Stimulated activated CD4-positive, alpha-beta T cell treated with anti-CD3 and anti-CD28 coated beads, Interleukin-12 subunit alpha, Interleukin-12 subunit beta, amount 100 ng/mL, for 24 hours (primary cell): ENCODE measurements around the gene CEMIP.
A peak's percentile ranks its signal among the peaks of the same experiment; 100 is the strongest.
"Not testable (repeated sequence)": the region's sequence is repeated elsewhere in the genome, so short reads cannot be mapped to it uniquely, and the experiment has no call there.

Experiments
- DNase-seq, 2 experiments: peaks; one replicate each; pipeline ENCODE4 v3.0.0-alpha.2; 2020; ENCODE audit warnings: low read depth in 2 of 2

The CEMIP gene

DNA sequence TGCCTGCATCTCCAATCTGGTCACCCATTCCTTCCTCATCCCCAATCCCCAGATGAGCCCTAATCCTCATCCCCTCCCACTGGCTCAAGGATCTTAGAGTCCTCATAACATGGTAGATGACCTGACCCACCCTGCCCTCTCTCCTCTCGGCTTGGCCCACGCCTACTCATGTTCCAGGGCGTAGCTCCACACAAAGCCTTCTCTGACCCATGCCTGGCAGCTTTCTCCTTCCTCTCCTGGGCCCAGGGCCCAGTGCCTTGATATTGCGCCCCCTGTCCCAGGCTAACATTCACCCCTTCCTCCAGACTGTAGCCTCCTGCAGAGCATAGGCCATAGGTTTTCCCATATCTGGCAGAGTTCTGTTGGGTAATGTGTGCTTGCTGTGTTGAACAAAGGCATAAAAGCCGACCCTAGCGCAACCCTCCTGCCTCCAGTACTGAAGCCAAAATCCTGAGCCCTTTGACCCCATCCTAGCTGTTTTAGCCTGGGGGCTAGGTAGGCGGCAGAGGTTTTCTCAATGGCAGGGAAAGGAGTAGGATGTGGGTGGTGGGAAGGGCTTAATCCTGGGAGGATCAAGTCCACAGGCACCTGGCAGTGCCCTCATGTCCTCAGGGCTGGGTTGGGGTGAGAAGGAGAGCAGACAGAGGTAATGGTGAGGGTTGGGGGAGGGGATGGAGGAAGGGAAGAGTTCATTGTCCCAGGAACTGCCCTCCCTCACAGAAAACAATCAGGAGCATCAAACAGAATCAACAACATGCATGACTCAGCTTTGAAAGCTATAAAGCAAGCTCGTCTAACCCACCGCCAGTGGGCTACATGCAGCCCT is 175.0 kb downstream of the CEMIP start:
- DNase-seq, result no peak

DNA sequence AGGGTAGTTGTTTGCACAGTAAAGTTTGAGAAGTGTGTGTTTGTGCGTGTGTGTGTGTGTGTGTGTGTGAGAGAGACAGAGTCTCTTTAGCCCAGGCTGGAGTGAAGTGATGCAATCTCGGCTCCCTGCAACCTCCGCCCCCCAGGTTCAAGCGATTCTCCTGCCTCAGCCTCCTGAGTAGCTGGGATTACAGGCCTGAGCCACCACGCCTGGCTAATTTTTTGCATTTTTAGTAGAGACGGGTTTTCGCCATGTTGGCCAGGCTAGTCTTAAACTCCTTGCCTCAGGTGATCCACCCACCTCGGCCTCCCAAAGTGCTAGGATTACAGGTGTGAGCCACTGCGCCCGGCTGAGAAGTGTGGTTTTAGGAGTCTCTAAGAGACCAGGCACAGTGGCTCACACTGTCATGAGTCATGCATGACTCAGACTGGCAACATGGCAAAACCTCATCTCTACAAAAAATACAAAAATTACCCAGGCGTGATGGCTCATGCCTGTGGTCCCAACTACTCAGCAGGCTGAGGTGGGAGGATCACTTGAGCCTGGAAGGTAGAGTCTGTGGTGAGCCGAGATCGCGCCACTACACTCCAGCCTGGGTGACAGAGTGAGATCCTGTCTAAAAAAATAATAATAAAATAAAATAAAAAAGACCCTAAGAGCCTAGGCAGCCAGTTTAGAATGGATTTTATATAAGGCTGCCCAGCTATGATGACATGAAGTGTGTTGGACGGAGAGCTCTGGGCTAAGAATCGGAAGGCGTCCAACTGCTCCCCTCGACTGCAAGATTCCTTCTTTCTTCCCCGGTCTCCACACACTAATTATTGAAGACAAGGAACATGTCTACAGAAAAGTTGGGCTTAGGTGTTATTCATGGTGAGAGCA is 176.6 kb downstream of the CEMIP start:
- peak; percentile 33 to 52 for DNase-seq

DNA sequence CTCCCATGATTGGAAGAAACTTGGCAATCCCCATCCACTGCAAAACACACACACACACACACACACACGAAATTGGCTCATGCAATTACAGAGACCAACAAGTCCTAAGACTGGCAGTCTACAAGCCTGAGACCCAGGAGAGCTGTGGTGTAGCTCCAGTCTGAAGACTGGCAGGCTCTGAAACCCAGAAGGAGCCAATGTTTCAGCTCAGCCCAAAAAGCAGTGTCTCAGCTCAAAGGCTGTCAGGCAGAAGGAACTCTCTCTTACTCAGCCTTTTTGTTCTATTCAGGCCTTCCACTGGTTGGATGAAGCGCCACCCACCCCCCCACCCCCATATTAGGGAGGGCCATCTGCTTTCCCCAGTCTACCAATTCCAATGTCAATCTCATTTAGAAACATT is 178.4 kb downstream of the CEMIP start:
- DNase-seq, result no peak

DNA sequence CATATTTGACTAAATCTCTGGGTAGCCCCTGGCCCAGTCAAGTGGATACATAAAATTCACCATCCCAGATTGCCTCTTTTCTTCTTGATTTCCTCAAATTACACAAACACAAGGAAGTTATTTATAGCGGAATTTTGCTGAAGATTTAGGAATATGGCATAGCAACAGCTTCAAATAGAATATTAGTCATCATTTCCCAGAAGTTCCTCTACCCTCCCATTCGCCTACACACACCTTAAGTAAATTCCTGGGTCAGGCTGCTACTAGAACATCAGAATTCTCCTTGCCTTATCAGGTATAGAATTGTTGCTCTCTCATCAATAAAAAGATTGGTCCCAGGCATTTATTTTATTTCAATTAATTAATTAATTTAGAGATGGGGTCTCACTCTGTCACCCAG is 178.8 kb downstream of the CEMIP start:
- DNase-seq, result no peak

DNA sequence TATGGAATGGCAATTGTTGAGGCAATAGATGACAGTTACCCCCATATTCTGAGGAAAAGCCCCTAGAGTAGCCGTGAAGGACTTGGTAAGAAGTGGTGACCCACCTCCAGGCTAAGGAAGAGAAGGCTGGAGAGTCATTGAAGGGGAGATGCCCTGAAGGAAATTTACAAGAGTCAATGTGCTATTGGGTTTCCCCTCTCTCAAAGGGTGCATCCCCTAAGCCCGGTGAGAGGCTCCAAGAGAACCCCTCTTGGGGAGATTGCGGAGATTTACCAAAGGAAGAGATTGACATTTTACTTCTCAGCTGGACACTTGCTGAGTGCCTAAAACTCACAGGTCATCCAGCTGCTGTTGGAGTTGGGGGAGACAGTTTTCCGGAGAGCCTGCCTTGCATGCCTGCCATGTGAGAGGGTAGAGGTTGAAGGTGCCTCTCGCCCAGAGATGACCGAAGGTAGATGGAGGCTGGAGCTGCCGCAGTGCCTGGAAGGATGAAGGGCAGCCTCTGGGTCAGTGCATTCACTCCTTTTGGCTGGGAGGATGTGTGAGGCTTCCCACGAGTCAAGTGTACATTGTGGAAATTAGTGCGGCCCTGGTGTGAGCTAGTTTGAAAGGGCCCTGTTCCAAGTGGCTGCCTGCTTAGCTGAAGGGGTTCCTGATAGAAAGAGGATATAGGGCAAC is 179.8 kb downstream of the CEMIP start:
- DNase-seq, result no peak

DNA sequence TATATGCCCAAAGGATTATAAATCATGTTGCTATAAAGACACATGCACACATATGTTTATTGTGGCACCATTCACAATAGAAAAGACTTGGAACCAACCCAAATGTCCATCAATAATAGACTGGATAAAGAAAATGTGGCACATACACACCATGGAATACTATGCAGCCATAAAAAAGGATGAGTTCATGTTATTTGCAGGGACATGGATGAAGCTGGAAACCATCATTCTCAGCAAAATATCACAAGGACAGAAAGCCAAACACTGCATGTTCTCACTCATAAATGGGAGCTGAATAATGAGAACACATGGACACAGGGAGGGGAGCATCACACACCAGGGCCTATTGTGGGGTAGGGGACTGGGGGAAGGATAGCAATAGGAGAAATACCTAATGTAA is 186.3 kb downstream of the CEMIP start:
- not testable (repeated sequence) for DNase-seq

- no peak for DNase-seq
These were observed 187.4 kb downstream of the CEMIP start for GRCh38 chr15:80966431-80967197.

GRCh38 chr15:80967451-80967850 is 188.3 kb downstream of the CEMIP start:
- no peak for DNase-seq

- DNase-seq, result no peak
These were observed 188.9 kb downstream of the CEMIP start for GRCh38 chr15:80967991-80968510.

DNA sequence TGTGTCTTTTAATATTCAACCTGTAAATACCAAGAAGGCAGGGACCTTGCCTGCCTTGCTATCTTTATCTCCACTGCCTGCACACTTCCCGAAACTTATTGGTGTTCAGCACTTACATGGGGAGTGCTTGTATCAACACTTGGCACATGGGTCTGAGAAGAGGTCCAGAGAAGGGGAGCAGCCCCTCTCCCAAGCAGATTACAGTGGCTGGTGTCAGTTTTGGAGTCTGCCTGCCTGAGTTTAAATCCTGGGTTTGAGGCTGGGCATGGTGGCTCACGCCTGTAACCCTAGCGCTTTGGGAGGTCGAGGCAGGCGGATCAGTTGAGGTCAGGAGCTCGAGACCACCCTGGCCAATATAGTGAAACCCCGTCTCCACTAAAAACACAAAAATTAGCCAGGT is 190.1 kb downstream of the CEMIP start:
- no peak for DNase-seq

DNA sequence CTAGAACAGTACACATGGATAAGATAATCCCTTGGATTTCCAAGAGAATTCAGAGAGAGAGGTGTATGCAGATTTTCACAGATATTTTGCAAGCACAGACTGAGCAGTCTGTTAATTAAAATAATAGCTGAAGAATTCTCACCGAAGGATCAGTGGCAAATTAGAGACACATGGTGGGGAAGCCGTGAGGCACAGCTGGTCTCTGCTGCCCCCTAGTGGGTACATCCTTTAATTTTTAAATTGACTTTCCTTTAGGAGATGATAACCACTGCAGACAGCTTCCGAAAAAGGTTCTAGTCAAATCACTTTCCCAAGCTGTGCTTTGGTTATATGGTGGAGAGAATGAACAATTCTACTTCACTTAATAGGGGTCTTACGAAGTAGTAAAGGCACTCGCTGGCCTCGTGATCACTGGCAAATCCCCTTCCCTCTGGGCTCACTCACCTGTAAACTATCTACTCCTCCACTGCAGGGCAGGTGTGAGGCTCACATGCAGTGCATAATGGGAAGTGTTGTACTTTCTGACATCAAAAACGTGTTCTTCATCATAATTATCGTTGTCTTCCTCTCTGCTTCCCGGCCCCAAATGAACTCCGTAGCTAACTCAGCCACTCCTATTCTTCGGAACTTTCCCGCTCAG is 191.0 kb downstream of the CEMIP start:
- peak in 1 of 2 experiments; percentile 50 for DNase-seq

GRCh38 chr15:80970658-80971057 is 191.5 kb downstream of the CEMIP start:
- no peak for DNase-seq

GRCh38 chr15:80971143-80971542 is 192.0 kb downstream of the CEMIP start:
- no peak for DNase-seq

DNA sequence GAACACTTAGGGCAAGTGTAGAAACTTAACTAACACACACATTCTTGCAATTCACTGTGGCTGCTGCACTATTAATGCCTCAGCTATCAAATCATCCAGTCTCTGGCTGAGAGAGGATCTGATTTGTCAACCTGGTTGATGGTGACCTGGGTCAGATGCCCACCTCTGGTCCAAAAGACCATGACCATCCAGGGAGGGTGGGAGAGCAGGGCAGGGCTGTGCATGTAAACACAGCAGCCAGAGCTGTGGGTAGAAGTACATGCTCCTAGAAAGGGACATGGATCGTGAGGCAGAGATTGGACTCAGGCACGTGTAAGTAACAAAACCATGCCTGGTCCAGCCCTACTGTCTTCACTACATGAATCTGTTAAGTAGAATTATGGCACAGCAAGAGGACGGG is 193.1 kb downstream of the CEMIP start:
- DNase-seq, result no peak

- no peak for DNase-seq
These were observed 195.7 kb downstream of the CEMIP start for GRCh38 chr15:80974914-80975313.

DNA sequence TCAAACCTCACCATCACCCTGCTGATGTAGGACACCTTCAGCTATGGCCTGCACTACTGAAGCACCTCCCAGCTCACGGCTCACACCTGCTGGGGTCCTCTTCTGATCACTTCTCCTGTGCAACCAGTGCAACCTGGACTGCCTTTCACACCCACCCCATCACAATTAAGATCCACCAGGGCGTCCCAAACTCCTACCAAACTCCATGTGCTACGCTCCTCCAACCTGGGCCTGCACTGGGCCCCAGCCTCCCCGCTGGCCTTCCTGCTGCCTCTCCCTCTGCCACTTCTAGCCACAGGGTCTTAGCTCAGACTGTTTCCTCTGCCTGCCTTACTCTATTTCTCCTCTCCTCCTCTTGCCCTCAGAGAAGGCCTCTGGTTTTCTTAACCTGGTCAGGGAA is 197.7 kb downstream of the CEMIP start:
- no peak for DNase-seq

DNA sequence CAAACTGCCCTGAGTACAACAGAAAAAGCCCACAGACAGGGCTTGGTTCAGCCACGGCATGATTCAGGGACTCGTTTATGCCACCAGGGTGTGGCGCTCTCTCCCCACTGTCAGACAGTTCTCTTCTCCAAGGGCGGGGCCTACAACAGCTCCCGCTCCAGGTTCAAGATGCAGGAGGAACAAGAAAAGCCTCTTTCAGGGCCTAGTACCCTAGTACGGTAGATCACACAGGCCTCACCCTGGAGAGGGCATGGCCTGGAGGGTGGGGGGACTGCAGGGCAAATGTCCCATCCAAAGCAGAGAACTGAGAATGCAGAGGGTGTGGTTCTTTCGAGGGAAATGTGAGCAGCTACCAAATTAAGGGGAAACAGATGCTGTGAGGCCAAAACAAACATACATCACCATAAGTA is 198.5 kb downstream of the CEMIP start:
- DNase-seq, result peak in 1 of 2 experiments; percentile 26

GRCh38 chr15:80978685-80979329 is 199.6 kb downstream of the CEMIP start:
- DNase-seq, result no peak

DNA sequence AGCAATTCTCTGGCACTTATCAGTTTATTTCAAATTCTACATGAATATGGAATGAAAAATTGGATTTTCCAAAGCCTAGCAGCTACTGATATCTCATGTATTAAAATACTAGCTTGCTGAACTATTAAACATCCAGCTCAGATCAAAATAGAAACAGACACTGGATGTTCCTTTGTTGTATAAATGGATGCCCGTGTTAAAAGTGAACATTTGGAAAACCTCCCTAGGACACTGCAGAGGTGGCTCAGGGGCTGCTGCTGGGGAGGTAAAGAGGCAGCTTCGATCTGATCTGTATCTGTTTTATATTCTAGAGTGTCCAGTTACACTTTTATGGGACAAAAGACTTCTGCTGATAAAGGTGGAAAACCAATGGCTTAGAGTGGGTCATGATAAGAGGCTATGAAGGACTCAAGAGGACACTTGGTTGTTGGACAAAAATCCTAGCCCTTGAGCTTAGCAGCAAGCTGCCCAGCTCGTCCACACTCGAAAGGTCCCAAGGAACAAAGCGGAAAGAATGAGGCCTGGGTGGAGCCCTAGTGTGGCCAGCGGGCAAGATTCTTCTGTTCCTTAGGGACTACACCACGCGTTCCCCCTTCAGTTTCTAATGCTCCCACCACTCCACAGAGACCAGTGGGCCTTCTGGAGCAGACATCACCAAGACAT is 200.5 kb downstream of the CEMIP start:
- no peak for DNase-seq

DNA sequence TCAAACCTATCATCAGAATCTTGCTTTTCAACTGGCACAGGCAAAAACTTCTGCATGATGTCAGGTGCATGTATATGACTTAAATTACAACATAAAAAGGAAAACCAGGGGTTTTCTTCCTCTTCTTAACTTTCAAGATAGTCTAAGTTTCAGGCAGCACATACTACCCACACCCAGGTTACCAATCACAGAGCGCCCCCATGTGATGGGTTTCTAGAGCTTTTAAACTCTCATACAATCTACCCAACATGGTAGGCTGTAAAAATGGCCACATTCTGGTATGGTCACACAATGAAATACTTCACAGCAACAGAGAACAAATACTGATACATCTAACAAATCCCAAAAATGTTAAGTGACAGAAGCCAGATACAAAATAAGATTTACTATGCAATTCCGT is 203.0 kb downstream of the CEMIP start:
- no peak for DNase-seq
